CD14-positive monocyte (primary cell): ENCODE results near the gene SIAH3. TPM values are rescaled to one million over a fixed set of nuclear protein-coding genes. Genes with fewer than 3 reads are reported as not detected.

Experiments
- DNase-seq, 3 donors: peaks; one replicate each; pipeline ENCODE4 v3.0.0-alpha.2; 2011 to 2022
- H2AFZ ChIP-seq: 2 replicates; pipeline ENCODE4 v1.6.0; 2012; ENCODE audit warnings: mild to moderate bottlenecking, low read depth, low read length, inconsistent platforms; ENCODE audit not compliant: insufficient read depth, poor library complexity, severe bottlenecking
- H3K27ac ChIP-seq, 2 donors: 1 replicate in 1 of 2; 2 replicates in 1 of 2; pipeline ENCODE4 v1.5.1; 2012 to 2013; ENCODE audit warnings: low read length in 2 of 2, control low read depth in 1 of 2, inconsistent platforms in 1 of 2, low read depth in 1 of 2, mild to moderate bottlenecking in 1 of 2
- H3K27me3 ChIP-seq, 2 donors: one replicate each; pipeline versions ENCODE4 v1.6.0 to v1.6.1; 2011 to 2013; ENCODE audit warnings: low read length in 2 of 2; ENCODE audit not compliant: control insufficient read depth in 2 of 2, insufficient read depth in 2 of 2
- H3K36me3 ChIP-seq, 2 donors: replicated peaks in 1 of 2; 1 replicate in 1 of 2; 2 replicates in 1 of 2; pipeline versions ENCODE4 v1.5.1 to v1.6.1; 2012 to 2013; ENCODE audit warnings: low read length in 2 of 2, control low read depth in 1 of 2, inconsistent platforms in 1 of 2, mild to moderate bottlenecking in 1 of 2; ENCODE audit not compliant: insufficient read depth in 2 of 2, control insufficient read depth in 1 of 2
- H3K4me1 ChIP-seq, 2 donors: 1 replicate in 1 of 2; 2 replicates in 1 of 2; pipeline versions ENCODE4 v1.5.1 to v1.6.1; 2012 to 2013; ENCODE audit warnings: low read length in 2 of 2, control low read depth in 1 of 2, inconsistent platforms in 1 of 2, mild to moderate bottlenecking in 1 of 2, moderate library complexity in 1 of 2; ENCODE audit not compliant: insufficient read depth in 2 of 2, control insufficient read depth in 1 of 2
- H3K4me2 ChIP-seq: replicated peaks from 2 replicates; pipeline ENCODE3; 2012; ENCODE audit warnings: low read length, moderate library complexity, mild to moderate bottlenecking; ENCODE audit not compliant: poor library complexity, severe bottlenecking; ENCODE audit errors: extremely low read depth
- H3K4me3 ChIP-seq, 3 experiments: fragments of 200-600 bp in 1 of 3; sonication (generic) in 1 of 3; replicated peaks in 1 of 3; 1 replicate in 2 of 3; 2 replicates in 1 of 3; pipeline ENCODE4 v1.5.1; 2011 to 2013; ENCODE audit warnings: low read length in 3 of 3, mild to moderate bottlenecking in 3 of 3, control low read depth in 2 of 3, low read depth in 2 of 3, inconsistent platforms in 1 of 3, moderate library complexity in 1 of 3
- H3K79me2 ChIP-seq: 2 replicates; pipeline ENCODE4 v1.6.0; 2012; ENCODE audit warnings: mild to moderate bottlenecking, control low read depth, inconsistent platforms, low read length, moderate library complexity; ENCODE audit not compliant: insufficient read depth
- H3K9ac ChIP-seq: 2 replicates; pipeline ENCODE4 v1.6.0; 2017; ENCODE audit warnings: low read length, mild to moderate bottlenecking; ENCODE audit not compliant: insufficient read depth, poor library complexity, severe bottlenecking
- H3K9me3 ChIP-seq, 2 donors: replicated peaks in 1 of 2; 1 replicate in 1 of 2; 2 replicates in 1 of 2; pipeline versions ENCODE4 v1.5.1 to v1.6.1; 2012 to 2013; ENCODE audit warnings: low read length in 2 of 2, control low read depth in 1 of 2; ENCODE audit not compliant: control insufficient read depth in 1 of 2, insufficient read depth in 1 of 2
- H4K20me1 ChIP-seq: 2 replicates; pipeline ENCODE4 v1.6.0; 2012; ENCODE audit warnings: mild to moderate bottlenecking, low read length, control low read depth, moderate library complexity; ENCODE audit not compliant: insufficient read depth
- H3K27ac Mint-ChIP-seq, 7 donors: one replicate each; pipeline ENCODE4 v1.8.0; 2020; ENCODE audit warnings: mild to moderate bottlenecking in 7 of 7, mixed read lengths in 7 of 7, moderate library complexity in 6 of 7, inconsistent platforms in 2 of 7
- H3K27me3 Mint-ChIP-seq, 3 donors: one replicate each; pipeline ENCODE4 v1.8.0; 2021 to 2022; ENCODE audit warnings: low read depth in 3 of 3, mild to moderate bottlenecking in 3 of 3, mixed read lengths in 3 of 3, moderate library complexity in 3 of 3, inconsistent platforms in 1 of 3
- H3K36me3 Mint-ChIP-seq, 2 donors: one replicate each; pipeline ENCODE4 v1.8.0; 2020; ENCODE audit warnings: mixed read lengths in 2 of 2, inconsistent platforms in 1 of 2, mild to moderate bottlenecking in 1 of 2
- H3K4me1 Mint-ChIP-seq: one replicate; pipeline ENCODE4 v1.8.0; 2020; ENCODE audit warnings: mild to moderate bottlenecking, mixed read lengths
- H3K4me3 Mint-ChIP-seq, 2 donors: one replicate each; pipeline ENCODE4 v1.8.0; 2020; ENCODE audit warnings: mild to moderate bottlenecking in 2 of 2, mixed read lengths in 2 of 2, moderate library complexity in 1 of 2
- H3K9me3 Mint-ChIP-seq, 7 donors: one replicate each; pipeline ENCODE4 v1.8.0; 2020 to 2022; ENCODE audit warnings: mixed read lengths in 7 of 7, mild to moderate bottlenecking in 6 of 7, moderate library complexity in 6 of 7, inconsistent platforms in 2 of 7
- CTCF ChIP-seq: fragments of 200-600 bp; IDR thresholded peaks from one replicate; pipeline ENCODE4 v1.8.0; 2022; ENCODE audit warnings: antibody characterized with exemption, mild to moderate bottlenecking
- WGBS: methylation state at CpG from one replicate; pipeline ENCODE4 v1.1.5; 2013; ENCODE audit warnings: missing lambda C conversion rate; ENCODE audit not compliant: insufficient coverage; 5-methylcytosine and 5-hydroxymethylcytosine counted together
- intact Hi-C, 2 donors: fragments of 100-400 bp; cut with micrococcal nuclease; formaldehyde crosslinking; loops; one replicate each; pipeline versions ENCODE4 v1.15.0 to v1.15.1; 2023
- polyA plus RNA-seq, 3 donors: library from polyadenylated mRNA; depleted of rRNA in 1 of 3; unstranded in 2 of 3; stranded (reverse) in 1 of 3; fragments of 300-500 nt in 2 of 3; fragments of >200 nt in 1 of 3; fragmentation: Illumina TruSeq in 2 of 3; gene quantifications; 1 replicate in 2 of 3; 2 replicates in 1 of 3; pipeline ENCODE4 v1.2.3, GENCODE V29; 2012 to 2021

SIAH3 gene
- polyA plus RNA-seq, 3 donors, result not detected

GRCh38 chr13:45838171-45838745, 13.3 kb downstream of the SIAH3 start:
- Histone ChIP-seq H3K27ac (no peak overlapping the region), H3K27me3 (no peaks in the 10 kb centered on the region), H4K20me1 (no peaks in the 10 kb centered on the region), H3K79me2 (no peaks in the 10 kb centered on the region), H3K9me3 (no peaks in the 10 kb centered on the region), H3K36me3 (no peaks in the 10 kb centered on the region), H3K4me1 (peaks cover 4 to 7% of the 10 kb centered on the region in 2 donors), H3K4me3 (no peak overlapping the region), H3K4me2 (no peak overlapping the region), H2AFZ (no peak overlapping the region), H3K9ac (no peak overlapping the region)
- H3K4me1 Mint-ChIP-seq, result peaks cover 24% of the 10 kb centered on the region
- H3K36me3 Mint-ChIP-seq, result no peaks in the 10 kb centered on the region
- H3K27me3 Mint-ChIP-seq, result peaks cover 0 to 2% (median 0%) of the 10 kb centered on the region in 3 donors
- H3K27ac Mint-ChIP-seq, result no peak overlapping the region
- no peak overlapping the region for H3K4me3 Mint-ChIP-seq
- DNase-seq, result no peak
- TF ChIP-seq CTCF, result no peak
- intact Hi-C loops, result no loop called here
- 87% methylated on average over 11 of the region's 12 CpGs for WGBS
- H3K9me3 Mint-ChIP-seq, result peaks cover 0 to 1% (median 0%) of the 10 kb centered on the region in 7 donors

- H3K4me3 ChIP-seq, result no peak overlapping the region
- H3K36me3 ChIP-seq, result no peaks in the 10 kb centered on the region
- Mint-ChIP-seq H3K4me3 (no peak overlapping the region), H3K27ac (peak overlapping the region in 1 of 7 donors; percentile 10), H3K9me3 (peaks cover 0 to 1% (median 0%) of the 10 kb centered on the region in 7 donors), H3K27me3 (peaks cover 0 to 2% (median 0%) of the 10 kb centered on the region in 3 donors), H3K4me1 (peaks cover 24% of the 10 kb centered on the region), H3K36me3 (no peaks in the 10 kb centered on the region)
- H3K9me3 ChIP-seq, result no peaks in the 10 kb centered on the region
- H2AFZ ChIP-seq, result no peak overlapping the region
- H3K79me2 ChIP-seq, result no peaks in the 10 kb centered on the region
- no peak for TF ChIP-seq CTCF
- no peaks in the 10 kb centered on the region for H3K27me3 ChIP-seq
- DNase-seq, result peak in 1 of 3 donors; percentile 43
- no peak overlapping the region for H3K4me2 ChIP-seq
- H3K4me1 ChIP-seq, result peaks cover 4 to 7% of the 10 kb centered on the region in 2 donors
- WGBS, result no CpG with 5 or more reads among the region's 1 CpG
- no peak overlapping the region for H3K27ac ChIP-seq
- H3K9ac ChIP-seq, result no peak overlapping the region
- H4K20me1 ChIP-seq, result no peaks in the 10 kb centered on the region
- intact Hi-C loops, result no loop called here
Measured at GRCh38 chr13:45837111-45837510, 14.4 kb downstream of the SIAH3 start.
